ENCODE results near the gene EPM2A. TPM values are rescaled to one million over a fixed set of nuclear protein-coding genes. Genes with fewer than 3 reads are reported as not detected.

EPM2A gene
- total and polyA plus RNA-seq, 10 of the 15 experiments (the other 5 are each of a cell fraction or from before 2014, with no cell fraction given): 3.4 to 13.0 (median 7.9) TPM

- FAIRE-seq: no peak
- Histone ChIP-seq H3K9me3 (replicated peaks; ENCODE audit: control insufficient read depth, insufficient read depth, low read length) (peaks cover 3% of the 10 kb centered on the region; the same call in 2 of the 3 replicates), H2AFZ (ENCODE audit: control insufficient read depth, low read depth, low read length) (no peak overlapping the region), H3K27me3 (replicated peaks in 1 of 2; ENCODE audit: control insufficient read depth in 2 of 2, insufficient read depth in 2 of 2, low read length in 1 of 2) (no peaks in the 10 kb centered on the region), H3K4me3 (no peak overlapping the region), H3K4me2 (ENCODE audit: control insufficient read depth, insufficient read depth) (no peak overlapping the region), H3K4me1 (ENCODE audit: control insufficient read depth, insufficient read depth, low read length) (no peaks in the 10 kb centered on the region), H3K36me3 (ENCODE audit: control insufficient read depth in 2 of 2, insufficient read depth in 2 of 2, low read length in 1 of 2) (no peaks in the 10 kb centered on the region), H3K9ac (ENCODE audit: control insufficient read depth, insufficient read depth, low read length) (no peak overlapping the region), H3K79me2 (ENCODE audit: control insufficient read depth, insufficient read depth, low read length) (no peaks in the 10 kb centered on the region), H3K27ac (ENCODE audit: control insufficient read depth, insufficient read depth) (no peak overlapping the region), H4K20me1 (ENCODE audit: control insufficient read depth, insufficient read depth) (no peaks in the 10 kb centered on the region)
- TF ChIP-seq RELB (IDR thresholded peaks at IDR 0.05; ENCODE audit: low read depth): no peak
- TF ChIP-seq NR2C2 (IDR thresholded peaks at IDR 0.05; ENCODE audit: borderline replicate concordance, control insufficient read depth, insufficient read length, low read depth): no peak
- TF ChIP-seq ZBTB4 (CRISPR knock-in tag; IDR thresholded peaks at IDR 0.05): no peak
- TF ChIP-seq JUNB (IDR thresholded peaks at IDR 0.05): no peak
- no peak for TF ChIP-seq BHLHE40 (IDR thresholded peaks at IDR 0.05; ENCODE audit: borderline replicate concordance in 1 of 2, low read depth in 2 of 2, low read length in 1 of 2)
- TF ChIP-seq YY1 (IDR thresholded peaks at IDR 0.05; ENCODE audit: low read depth, low read length): no peak
- TF ChIP-seq EED (IDR thresholded peaks at IDR 0.05; ENCODE audit: low read depth): no peak
- TF ChIP-seq ZSCAN29 (IDR thresholded peaks at IDR 0.05): no peak
- no peak for TF ChIP-seq RAD51 (IDR thresholded peaks at IDR 0.05)
- no peak for TF ChIP-seq BACH1 (IDR thresholded peaks at IDR 0.05; ENCODE audit: borderline replicate concordance)
- TF ChIP-seq ZNF217 (IDR thresholded peaks at IDR 0.05): no peak
- no peak for TF ChIP-seq SMAD5 (IDR thresholded peaks at IDR 0.05; ENCODE audit: low read depth)
- ChIA-PET SMC1A (ENCODE audit: uncharacterized antibody, unreplicated experiment) (interaction anchor here (0.6 to 0.7 kb wide), 2 partner anchors 15 to 258 kb away, joined by 3 read pairs; no protein-coding TSS in a partner anchor), POLR2A (no interaction called here), CTCF (interaction anchor here (1.6 kb wide), 1 partner anchor 18 kb away, joined by 4 read pairs; no protein-coding TSS in a partner anchor), RAD21 (ENCODE audit: unreplicated experiment) (no interaction called here)
- no peak for ATAC-seq
- BruUV-seq (replicated peaks): no TSS peak
- DNase-seq (ENCODE audit: low read depth, low spot score): no peak
- 98% methylated on average over 3 of the region's 3 CpGs for WGBS (ENCODE audit: insufficient coverage, insufficient replicate concordance, low lambda C conversion rate, missing lambda C conversion rate)
- intact Hi-C loops (cut with micrococcal nuclease; ENCODE audit: unreplicated experiment): no loop called here
- in situ Hi-C loops (cut with MboI): no loop called here
Observed at GRCh38 chr6:145721144-145721543, 14.2 kb downstream of the EPM2A start.
